RWPE2 (cell line): ENCODE data around the gene MIEN1.
A peak's percentile ranks its signal among the peaks of the same experiment; 100 is the strongest.

ENCODE experiments used
- ATAC-seq: fragments of 200-7000 bp; cut with Tn5 transposase; 3 replicates; pipeline ENCODE4 v1.9.1; 2021; ENCODE audit warnings: low read depth
- DNase-seq: peaks from one replicate; pipeline ENCODE4 v3.0.0-alpha.2; 2020; ENCODE audit warnings: low spot score
- H3K27ac ChIP-seq: fragments of 450-650 bp; 2 replicates; pipeline ENCODE4 v1.5.1; 2017; ENCODE audit warnings: mild to moderate bottlenecking; ENCODE audit not compliant: poor library complexity, severe bottlenecking
- H3K27me3 ChIP-seq: fragments of 250-450 bp; sonication (Bioruptor Pico); 2 replicates; pipeline ENCODE4 v1.5.1; 2021; ENCODE audit warnings: mild to moderate bottlenecking, moderate library complexity; ENCODE audit not compliant: insufficient read depth, poor library complexity, severe bottlenecking
- H3K36me3 ChIP-seq: fragments of 250-450 bp; sonication (Bioruptor Pico); 2 replicates; pipeline ENCODE4 v1.5.1; 2020; ENCODE audit warnings: low read depth, mild to moderate bottlenecking, moderate library complexity
- H3K4me1 ChIP-seq: fragments of 250-450 bp; sonication (Bioruptor Pico); 2 replicates; pipeline ENCODE4 v1.5.1; 2021; ENCODE audit warnings: mild to moderate bottlenecking, moderate library complexity; ENCODE audit not compliant: insufficient read depth, poor library complexity, severe bottlenecking
- H3K4me3 ChIP-seq: fragments of 250-450 bp; sonication (Bioruptor Pico); 2 replicates; pipeline ENCODE4 v1.5.1; 2021; ENCODE audit warnings: mild to moderate bottlenecking, moderate library complexity; ENCODE audit not compliant: severe bottlenecking
- H3K9me3 ChIP-seq: fragments of 250-450 bp; sonication (Bioruptor Pico); 2 replicates; pipeline ENCODE4 v1.5.1; 2021; ENCODE audit warnings: mild to moderate bottlenecking, moderate library complexity; ENCODE audit not compliant: severe bottlenecking
- TF ChIP-seq, protein P1 (sequence below): fragments of 450-650 bp; IDR thresholded peaks from one replicate; pipeline ENCODE4 v1.5.1; 2017; ENCODE audit warnings: mild to moderate bottlenecking, moderate library complexity; ENCODE audit not compliant: poor library complexity, severe bottlenecking

Gene MIEN1

GRCh38 chr17:39724731-39725130 is 5.6 kb downstream of the MIEN1 start:
- Histone ChIP-seq H3K36me3 (peaks cover 43% of the 10 kb centered on the region), H3K27ac (no peak overlapping the region), H3K4me3 (no peak overlapping the region), H3K9me3 (no peaks in the 10 kb centered on the region), H3K4me1 (no peaks in the 10 kb centered on the region), H3K27me3 (no peaks in the 10 kb centered on the region)
- TF ChIP-seq, protein P1, sequence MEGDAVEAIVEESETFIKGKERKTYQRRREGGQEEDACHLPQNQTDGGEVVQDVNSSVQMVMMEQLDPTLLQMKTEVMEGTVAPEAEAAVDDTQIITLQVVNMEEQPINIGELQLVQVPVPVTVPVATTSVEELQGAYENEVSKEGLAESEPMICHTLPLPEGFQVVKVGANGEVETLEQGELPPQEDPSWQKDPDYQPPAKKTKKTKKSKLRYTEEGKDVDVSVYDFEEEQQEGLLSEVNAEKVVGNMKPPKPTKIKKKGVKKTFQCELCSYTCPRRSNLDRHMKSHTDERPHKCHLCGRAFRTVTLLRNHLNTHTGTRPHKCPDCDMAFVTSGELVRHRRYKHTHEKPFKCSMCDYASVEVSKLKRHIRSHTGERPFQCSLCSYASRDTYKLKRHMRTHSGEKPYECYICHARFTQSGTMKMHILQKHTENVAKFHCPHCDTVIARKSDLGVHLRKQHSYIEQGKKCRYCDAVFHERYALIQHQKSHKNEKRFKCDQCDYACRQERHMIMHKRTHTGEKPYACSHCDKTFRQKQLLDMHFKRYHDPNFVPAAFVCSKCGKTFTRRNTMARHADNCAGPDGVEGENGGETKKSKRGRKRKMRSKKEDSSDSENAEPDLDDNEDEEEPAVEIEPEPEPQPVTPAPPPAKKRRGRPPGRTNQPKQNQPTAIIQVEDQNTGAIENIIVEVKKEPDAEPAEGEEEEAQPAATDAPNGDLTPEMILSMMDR, result no peak
- no peak for DNase-seq
- no peak for ATAC-seq

DNA sequence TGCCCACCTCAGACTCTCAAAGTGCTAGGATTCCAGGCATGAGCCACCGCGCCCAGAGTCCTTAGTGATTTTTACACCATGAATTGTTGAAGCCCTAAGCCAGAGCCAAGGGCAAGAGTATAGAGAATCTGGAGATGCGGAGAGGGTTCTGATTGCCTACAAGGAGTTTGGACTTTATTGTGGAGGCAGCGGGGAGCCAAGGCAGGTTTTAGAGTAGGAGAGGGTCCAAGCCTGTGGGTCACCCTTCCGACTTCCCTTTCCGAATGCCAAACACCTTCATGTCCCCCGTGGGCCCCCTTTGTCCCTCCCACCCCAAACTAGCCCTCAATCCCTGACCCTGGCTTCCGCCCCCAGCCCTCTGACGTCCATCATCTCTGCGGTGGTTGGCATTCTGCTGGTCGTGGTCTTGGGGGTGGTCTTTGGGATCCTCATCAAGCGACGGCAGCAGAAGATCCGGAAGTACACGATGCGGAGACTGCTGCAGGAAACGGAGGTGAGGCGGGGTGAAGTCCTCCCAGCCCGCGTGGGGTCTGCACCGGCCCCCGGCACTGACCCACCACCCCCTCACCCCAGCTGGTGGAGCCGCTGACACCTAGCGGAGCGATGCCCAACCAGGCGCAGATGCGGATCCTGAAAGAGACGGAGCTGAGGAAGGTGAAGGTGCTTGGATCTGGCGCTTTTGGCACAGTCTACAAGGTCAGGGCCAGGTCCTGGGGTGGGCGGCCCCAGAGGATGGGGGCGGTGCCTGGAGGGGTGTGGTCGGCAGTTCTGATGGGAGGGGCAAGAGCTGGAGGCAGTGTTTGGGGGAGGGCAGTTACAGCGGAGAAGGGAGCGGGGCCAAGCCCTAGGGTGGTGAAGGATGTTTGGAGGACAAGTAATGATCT is 7.1 kb downstream of the MIEN1 start:
- no peak overlapping the region for H3K4me3 ChIP-seq
- DNase-seq (no peak), ATAC-seq (peak; percentile 41; the same call in 1 of the 3 replicates)
- H3K27me3 ChIP-seq, result no peaks in the 10 kb centered on the region
- TF ChIP-seq, protein P1, result no peak
- H3K4me1 ChIP-seq, result no peaks in the 10 kb centered on the region
- no peak overlapping the region for H3K27ac ChIP-seq
- peaks cover 45% of the 10 kb centered on the region for H3K36me3 ChIP-seq
- no peaks in the 10 kb centered on the region for H3K9me3 ChIP-seq

- no peak overlapping the region for H3K4me3 ChIP-seq
- ATAC-seq, result no peak
- peaks cover 45% of the 10 kb centered on the region for H3K36me3 ChIP-seq
Observed at GRCh38 chr17:39722104-39722503, 8.2 kb downstream of the MIEN1 start.

GRCh38 chr17:39719563-39720355 is 10.6 kb downstream of the MIEN1 start:
- H3K9me3 ChIP-seq, result no peaks in the 10 kb centered on the region
- H3K4me1 ChIP-seq, result no peaks in the 10 kb centered on the region
- H3K27ac ChIP-seq, result no peak overlapping the region
- H3K27me3 ChIP-seq, result no peaks in the 10 kb centered on the region
- H3K4me3 ChIP-seq, result no peak overlapping the region
- no peak for ATAC-seq
- no peak for DNase-seq
- peaks cover 55% of the 10 kb centered on the region for H3K36me3 ChIP-seq
- TF ChIP-seq, protein P1, result no peak

More at GRCh38 chr17:39722104-39722503, 8.2 kb downstream of the MIEN1 start:
- Histone ChIP-seq H3K9me3 (no peaks in the 10 kb centered on the region), H3K27me3 (no peaks in the 10 kb centered on the region), H3K27ac (no peak overlapping the region), H3K4me1 (no peaks in the 10 kb centered on the region)
- no peak for DNase-seq
- TF ChIP-seq, protein P1, result no peak
